MCF 10A (cell line): ENCODE measurements around the gene NKX2-1. TPM values are rescaled to one million over a fixed set of nuclear protein-coding genes. Genes with fewer than 3 reads are reported as not detected.

Source experiments
- total RNA-seq: library from RNA; stranded (reverse); gene quantifications from 2 replicates; pipeline ENCODE4 v1.2.3, GENCODE V29; 2022

NKX2-1 gene
- total RNA-seq, 1 experiment from 2014 or later, result not detected

Other genes starting within 250 kb of the NKX2-1 start
- gene MBIP, start 199.6 kb downstream of the NKX2-1 start, total RNA-seq, result 20.9 and 21.5 TPM in 2 replicates
- gene NKX2-8, start 62.4 kb upstream of the NKX2-1 start, total RNA-seq, result 4.8 and 5.5 TPM in 2 replicates
- 5.5 and 7.3 TPM in 2 replicates for gene PAX9, start 141.6 kb upstream of the NKX2-1 start, total RNA-seq